Keratinocyte (primary cell): ENCODE results near the gene BCAT1. TPM values are rescaled to one million over a fixed set of nuclear protein-coding genes. Genes with fewer than 3 reads are reported as not detected.

ENCODE experiments used
- DNase-seq: peaks from one replicate; pipeline ENCODE4 v3.0.0-alpha.2; 2011; ENCODE audit warnings: low read depth, missing footprints, low spot score
- FAIRE-seq: peaks from 2 replicates; lab custom pipeline; 2011; peaks lifted over from hg19 to GRCh38; lab: Jason Lieb, UNC
- H2AFZ ChIP-seq: 2 replicates; pipeline ENCODE4 v1.6.0; 2012; ENCODE audit warnings: low read length, control low read depth, inconsistent platforms; ENCODE audit not compliant: control insufficient read depth
- H3K27ac ChIP-seq: 2 replicates; pipeline ENCODE4 v1.5.1; 2011; ENCODE audit warnings: low read length; ENCODE audit not compliant: control insufficient read depth, insufficient read depth
- H3K27me3 ChIP-seq: 3 replicates; pipeline ENCODE4 v1.6.0; 2011; ENCODE audit warnings: low read length; ENCODE audit not compliant: control insufficient read depth, insufficient read depth; ENCODE audit errors: extremely low read depth
- H3K36me3 ChIP-seq, 2 experiments: 2 replicates in 1 of 2; 3 replicates in 1 of 2; pipeline ENCODE4 v1.5.1; 2011; ENCODE audit warnings: low read length in 2 of 2, mild to moderate bottlenecking in 1 of 2; ENCODE audit not compliant: control insufficient read depth in 2 of 2, insufficient read depth in 2 of 2; ENCODE audit errors: extremely low read depth in 1 of 2
- H3K4me1 ChIP-seq: 3 replicates; pipeline ENCODE4 v1.5.1; 2011; ENCODE audit warnings: low read length; ENCODE audit not compliant: control insufficient read depth, insufficient read depth; ENCODE audit errors: extremely low read depth
- H3K4me2 ChIP-seq: 3 replicates; pipeline ENCODE4 v1.6.0; 2011; ENCODE audit warnings: low read depth, low read length; ENCODE audit not compliant: control insufficient read depth, insufficient read depth; ENCODE audit errors: extremely low read depth
- H3K4me3 ChIP-seq, 3 experiments: fragments of 200-600 bp in 1 of 3; sonication (generic) in 1 of 3; 2 replicates in 2 of 3; 3 replicates in 1 of 3; pipeline ENCODE4 v1.5.1; 2011 to 2016; ENCODE audit warnings: low read length in 3 of 3, mild to moderate bottlenecking in 3 of 3, control low read depth in 2 of 3, inconsistent platforms in 1 of 3, low read depth in 1 of 3, mixed read lengths in 1 of 3, mixed run types in 1 of 3, moderate library complexity in 1 of 3; ENCODE audit not compliant: control insufficient read depth in 2 of 3, insufficient read depth in 2 of 3; ENCODE audit errors: extremely low read depth in 1 of 3
- H3K79me2 ChIP-seq: 2 replicates; pipeline ENCODE4 v1.6.0; 2012; ENCODE audit warnings: low read length; ENCODE audit not compliant: control insufficient read depth, insufficient read depth
- H3K9ac ChIP-seq: 3 replicates; pipeline ENCODE4 v1.6.0; 2011; ENCODE audit warnings: low read length; ENCODE audit not compliant: control insufficient read depth, insufficient read depth; ENCODE audit errors: extremely low read depth
- H3K9me1 ChIP-seq: 3 replicates; pipeline ENCODE4 v1.6.0; 2011; ENCODE audit warnings: low read length; ENCODE audit not compliant: control insufficient read depth, insufficient read depth; ENCODE audit errors: extremely low read depth
- H3K9me3 ChIP-seq: 2 replicates; pipeline ENCODE4 v1.5.1; 2012; ENCODE audit warnings: low read depth, low read length; ENCODE audit not compliant: control insufficient read depth
- H4K20me1 ChIP-seq: 3 replicates; pipeline ENCODE4 v1.6.0; 2011; ENCODE audit warnings: low read length; ENCODE audit not compliant: control insufficient read depth, insufficient read depth; ENCODE audit errors: extremely low read depth
- EZH2 ChIP-seq: IDR thresholded peaks from one replicate; pipeline ENCODE4 v1.6.1; 2012; ENCODE audit warnings: inconsistent platforms, mild to moderate bottlenecking, low read length, moderate library complexity
- dilution Hi-C: fragments of 300-500 bp; cut with MboI; formaldehyde crosslinking; loops from one replicate; pipeline ENCODE4 v1.7.0; 2020; ENCODE audit warnings: low sequenced_read_pairs; ENCODE audit not compliant: extremely low pct_ligation_motif_present
- polyA plus RNA-seq, 5 experiments: library from polyadenylated mRNA; depleted of rRNA in 3 of 5; stranded (reverse) in 3 of 5; stranded (forward) in 1 of 5; unstranded in 1 of 5; fragments of >200 nt; gene quantifications; 1 replicate in 1 of 5; 2 replicates in 3 of 5; 3 replicates in 1 of 5; pipeline versions ENCODE4 v1.2.1 to v1.2.3, GENCODE V29; 2011 to 2012; ENCODE audit warnings: missing spikeins in 2 of 5, low read depth in 1 of 5, low replicate concordance in 1 of 5
- TF ChIP-seq, protein P1 (sequence below), 3 experiments: IDR thresholded peaks in 1 of 3; conservative IDR thresholded peaks in 1 of 3; optimal IDR thresholded peaks in 1 of 3; 2 replicates in 2 of 3; 3 replicates in 1 of 3; pipeline versions ENCODE3 to v1.5.1; 2011; ENCODE audit warnings: low read length in 3 of 3, mild to moderate bottlenecking in 3 of 3, moderate library complexity in 2 of 3, control low read depth in 1 of 3, inconsistent platforms in 1 of 3; ENCODE audit not compliant: insufficient read depth in 2 of 3; ENCODE audit errors: extremely low read depth in 1 of 3

BCAT1 gene
- polyA plus RNA-seq, 1 donor (not counting 4 experiments of a cell fraction or from before 2014, with no cell fraction given), result 6.5 TPM

- Histone ChIP-seq H3K4me3 (no peak overlapping the region), H3K79me2 (no peaks in the 10 kb centered on the region), H3K9ac (no peak overlapping the region), H2AFZ (no peak overlapping the region), H4K20me1 (no peaks in the 10 kb centered on the region), H3K36me3 (no peaks in the 10 kb centered on the region), H3K27me3 (no peaks in the 10 kb centered on the region), H3K4me1 (peaks cover 6% of the 10 kb centered on the region), H3K9me3 (no peaks in the 10 kb centered on the region), H3K27ac (no peak overlapping the region), H3K4me2 (no peak overlapping the region), H3K9me1 (no peaks in the 10 kb centered on the region)
- dilution Hi-C loops, result no loop called here
- TF ChIP-seq EZH2, result no peak
- TF ChIP-seq, protein P1, sequence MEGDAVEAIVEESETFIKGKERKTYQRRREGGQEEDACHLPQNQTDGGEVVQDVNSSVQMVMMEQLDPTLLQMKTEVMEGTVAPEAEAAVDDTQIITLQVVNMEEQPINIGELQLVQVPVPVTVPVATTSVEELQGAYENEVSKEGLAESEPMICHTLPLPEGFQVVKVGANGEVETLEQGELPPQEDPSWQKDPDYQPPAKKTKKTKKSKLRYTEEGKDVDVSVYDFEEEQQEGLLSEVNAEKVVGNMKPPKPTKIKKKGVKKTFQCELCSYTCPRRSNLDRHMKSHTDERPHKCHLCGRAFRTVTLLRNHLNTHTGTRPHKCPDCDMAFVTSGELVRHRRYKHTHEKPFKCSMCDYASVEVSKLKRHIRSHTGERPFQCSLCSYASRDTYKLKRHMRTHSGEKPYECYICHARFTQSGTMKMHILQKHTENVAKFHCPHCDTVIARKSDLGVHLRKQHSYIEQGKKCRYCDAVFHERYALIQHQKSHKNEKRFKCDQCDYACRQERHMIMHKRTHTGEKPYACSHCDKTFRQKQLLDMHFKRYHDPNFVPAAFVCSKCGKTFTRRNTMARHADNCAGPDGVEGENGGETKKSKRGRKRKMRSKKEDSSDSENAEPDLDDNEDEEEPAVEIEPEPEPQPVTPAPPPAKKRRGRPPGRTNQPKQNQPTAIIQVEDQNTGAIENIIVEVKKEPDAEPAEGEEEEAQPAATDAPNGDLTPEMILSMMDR (optimal IDR thresholded peaks at IDR 0.05 in 1 of 3, IDR thresholded peaks at IDR 0.05 in 1 of 3, conservative IDR thresholded peaks at IDR 0.05 in 1 of 3; ENCODE audit: extremely low read depth in 1 of 3, insufficient read depth in 2 of 3, low read length in 3 of 3), result no peak
- FAIRE-seq, result no peak
- no peak for DNase-seq
Measured at GRCh38 chr12:24888813-24889212, 60.1 kb downstream of the BCAT1 start.

DNA sequence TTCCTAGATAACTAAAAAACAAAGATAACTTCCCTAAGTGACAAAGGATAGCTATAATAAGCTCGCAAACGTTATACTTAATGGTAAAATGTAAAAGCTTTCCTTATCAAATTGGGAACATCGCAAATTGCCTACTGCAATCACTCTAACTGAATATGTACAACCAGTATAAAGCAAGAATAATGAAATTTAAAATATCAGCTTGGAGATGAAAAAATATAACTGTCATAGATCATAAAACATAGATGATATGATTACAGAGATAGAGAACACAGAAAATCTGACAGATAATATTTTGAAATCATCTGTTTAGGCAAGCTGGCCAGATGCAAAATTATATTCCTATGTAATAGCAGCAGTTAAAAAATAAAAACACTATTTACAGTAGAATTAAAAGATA lies 64.0 kb downstream of the BCAT1 start:
- Histone ChIP-seq H2AFZ (no peak overlapping the region), H3K4me3 (no peak overlapping the region), H3K9ac (no peak overlapping the region), H3K9me3 (no peaks in the 10 kb centered on the region), H3K27ac (no peak overlapping the region), H3K27me3 (no peaks in the 10 kb centered on the region), H3K36me3 (no peaks in the 10 kb centered on the region), H3K79me2 (no peaks in the 10 kb centered on the region), H3K4me1 (peaks cover 6% of the 10 kb centered on the region), H4K20me1 (no peaks in the 10 kb centered on the region), H3K4me2 (no peak overlapping the region), H3K9me1 (no peaks in the 10 kb centered on the region)
- DNase-seq, result no peak
- no peak for FAIRE-seq
- dilution Hi-C loops, result no loop called here
- no peak for TF ChIP-seq EZH2
- TF ChIP-seq, protein P1 (optimal IDR thresholded peaks at IDR 0.05 in 1 of 3, IDR thresholded peaks at IDR 0.05 in 1 of 3, conservative IDR thresholded peaks at IDR 0.05 in 1 of 3; ENCODE audit: extremely low read depth in 1 of 3, insufficient read depth in 2 of 3, low read length in 3 of 3), result no peak
